Liver (tissue), 9 donors: ENCODE data around the gene NUP153. TPM values are rescaled to one million over a fixed set of nuclear protein-coding genes. Genes with fewer than 3 reads are reported as not detected.

ENCODE experiments used
- DNase-seq: peaks from one replicate; pipeline ENCODE4 v3.0.0-alpha.2; 2017; ENCODE audit warnings: low spot score
- H3K27ac ChIP-seq, 2 donors: one replicate each; pipeline ENCODE4 v1.7.0; 2013; ENCODE audit warnings: inconsistent platforms in 2 of 2, low read length in 2 of 2, control low read depth in 1 of 2, low read depth in 1 of 2, mild to moderate bottlenecking in 1 of 2
- H3K27me3 ChIP-seq, 4 donors: one replicate each; pipeline versions ENCODE4 v1.6.1 to v1.7.0; 2013; ENCODE audit warnings: low read length in 3 of 4, inconsistent platforms in 1 of 4, mild to moderate bottlenecking in 1 of 4, moderate library complexity in 1 of 4; ENCODE audit not compliant: control insufficient read depth in 4 of 4, insufficient read depth in 4 of 4
- H3K36me3 ChIP-seq, 4 donors: one replicate each; pipeline versions ENCODE4 v1.6.1 to v1.7.0; 2013; ENCODE audit warnings: low read length in 3 of 4, mild to moderate bottlenecking in 3 of 4, low read depth in 1 of 4, moderate library complexity in 1 of 4; ENCODE audit not compliant: control insufficient read depth in 4 of 4, insufficient read depth in 3 of 4
- H3K4me1 ChIP-seq, 4 donors: one replicate each; pipeline versions ENCODE4 v1.6.1 to v1.7.0; 2013; ENCODE audit warnings: low read length in 3 of 4, mild to moderate bottlenecking in 3 of 4, moderate library complexity in 1 of 4; ENCODE audit not compliant: control insufficient read depth in 4 of 4, insufficient read depth in 4 of 4
- H3K4me3 ChIP-seq, 3 donors: one replicate each; pipeline versions ENCODE4 v1.6.1 to v1.7.0; 2013; ENCODE audit warnings: low read length in 3 of 3, control low read depth in 1 of 3, low read depth in 1 of 3, mild to moderate bottlenecking in 1 of 3
- H3K9ac ChIP-seq, 2 donors: one replicate each; pipeline ENCODE4 v1.7.0; 2013; ENCODE audit warnings: low read length in 2 of 2, mild to moderate bottlenecking in 2 of 2, moderate library complexity in 2 of 2, control low read depth in 1 of 2, low read depth in 1 of 2
- H3K9me3 ChIP-seq, 4 donors: one replicate each; pipeline versions ENCODE4 v1.6.1 to v1.7.0; 2013; ENCODE audit warnings: low read length in 3 of 4; ENCODE audit not compliant: control insufficient read depth in 4 of 4
- ATF3 ChIP-seq: IDR thresholded peaks from 2 replicates; pipeline ENCODE4 v1.6.1; 2016; ENCODE audit warnings: antibody characterized with exemption
- CTCF ChIP-seq: fragments of 150-350 bp; IDR thresholded peaks from 2 replicates; pipeline ENCODE4 v1.5.1; 2017; ENCODE audit warnings: improper control_type of control experiment, low read depth, low read length; ENCODE audit not compliant: missing input control
- EGR1 ChIP-seq, 2 donors: IDR thresholded peaks; 2 replicates each; pipeline ENCODE4 v1.6.1; 2016 to 2018; ENCODE audit warnings: antibody characterized with exemption in 2 of 2, low read depth in 2 of 2
- FOXA1 ChIP-seq: IDR thresholded peaks from 2 replicates; pipeline ENCODE4 v1.6.1; 2016; ENCODE audit warnings: antibody characterized with exemption
- FOXA2 ChIP-seq: IDR thresholded peaks from 2 replicates; pipeline ENCODE4 v1.6.1; 2016; ENCODE audit warnings: antibody characterized with exemption
- GABPA ChIP-seq, 2 donors: IDR thresholded peaks in 1 of 2; conservative IDR thresholded peaks in 1 of 2; 2 replicates each; pipeline ENCODE4 v1.6.1; 2016; ENCODE audit warnings: antibody characterized with exemption in 2 of 2, mild to moderate bottlenecking in 1 of 2, moderate library complexity in 1 of 2
- HNF4A ChIP-seq, 2 donors: conservative IDR thresholded peaks; 2 replicates each; pipeline ENCODE4 v1.6.1; 2016; ENCODE audit warnings: antibody characterized with exemption in 2 of 2, mild to moderate bottlenecking in 2 of 2
- HNF4G ChIP-seq: IDR thresholded peaks from 2 replicates; pipeline ENCODE4 v1.6.1; 2016; ENCODE audit warnings: antibody characterized with exemption
- JUND ChIP-seq, 2 donors: IDR thresholded peaks; 2 replicates each; pipeline ENCODE4 v1.6.1; 2016; ENCODE audit warnings: antibody characterized with exemption in 2 of 2
- MAX ChIP-seq: IDR thresholded peaks from 2 replicates; pipeline ENCODE4 v1.6.1; 2016; ENCODE audit warnings: antibody characterized with exemption
- NR2F2 ChIP-seq: IDR thresholded peaks from 2 replicates; pipeline ENCODE4 v1.6.1; 2016; ENCODE audit warnings: antibody characterized with exemption
- RAD21 ChIP-seq, 2 donors: IDR thresholded peaks; 2 replicates each; pipeline ENCODE4 v1.6.1; 2016; ENCODE audit warnings: antibody characterized with exemption in 2 of 2, mild to moderate bottlenecking in 2 of 2
- REST ChIP-seq: IDR thresholded peaks from 2 replicates; pipeline ENCODE4 v1.6.1; 2016; ENCODE audit warnings: antibody characterized with exemption, mild to moderate bottlenecking
- RXRA ChIP-seq, 2 donors: IDR thresholded peaks; 2 replicates each; pipeline ENCODE4 v1.6.1; 2017 to 2018; ENCODE audit warnings: antibody characterized with exemption in 2 of 2, mild to moderate bottlenecking in 1 of 2
- SP1 ChIP-seq: IDR thresholded peaks from 2 replicates; pipeline ENCODE4 v1.6.1; 2018; ENCODE audit warnings: antibody characterized with exemption, mild to moderate bottlenecking
- TAF1 ChIP-seq: conservative IDR thresholded peaks from 2 replicates; pipeline ENCODE4 v1.6.1; 2016; ENCODE audit warnings: antibody characterized with exemption, mild to moderate bottlenecking
- YY1 ChIP-seq: IDR thresholded peaks from 2 replicates; pipeline ENCODE4 v1.6.1; 2016; ENCODE audit warnings: antibody characterized with exemption, mild to moderate bottlenecking
- ZBTB33 ChIP-seq: IDR thresholded peaks from 2 replicates; pipeline ENCODE4 v1.6.1; 2016; ENCODE audit warnings: antibody characterized with exemption
- WGBS: extraction: QIAGEN DNeasy Blood & Tissue Kit; methylation state at CpG from one replicate; pipeline ENCODE4 v1.1.7; 2013; 5-methylcytosine and 5-hydroxymethylcytosine counted together
- polyA plus RNA-seq, 2 donors: library from polyadenylated mRNA; stranded (reverse) in 1 of 2; unstranded in 1 of 2; fragments of 200-250 nt in 1 of 2; fragments of >200 nt in 1 of 2; fragmentation: Nextera tagmentation in 1 of 2; extraction: Ambion mirVana in 1 of 2; gene quantifications; one replicate each; pipeline versions ENCODE4 v1.2.1 to v1.2.3, GENCODE V29; 2013 to 2015
- total RNA-seq, 2 donors: library from RNA; depleted of rRNA; stranded (reverse); fragments of >200 nt; gene quantifications; one replicate each; pipeline ENCODE4 v1.2.3, GENCODE V29; 2014
- donor health status: healthy.
- donor health status: healthy.
- donor health status: healthy.
- donor health status: healthy.
- donor health status: healthy.

The NUP153 gene
- total and polyA plus RNA-seq, 4 donors, result 5.1 to 42.4 (median 14.4) TPM

GRCh38 chr6:17606606-17607005 lies 100.1 kb downstream of the NUP153 start:
- WGBS, result 67% methylated on average over 4 of the region's 4 CpGs
- Histone ChIP-seq H3K27ac (peak overlapping the region in 1 of 2 donors; percentile 9), H3K9ac (no peak overlapping the region), H3K9me3 (no peaks in the 10 kb centered on the region), H3K27me3 (no peaks in the 10 kb centered on the region), H3K36me3 (peaks cover 2 to 25% (median 9%) of the 10 kb centered on the region in 4 donors), H3K4me1 (peaks cover 12 to 59% (median 41%) of the 10 kb centered on the region in 4 donors), H3K4me3 (no peak overlapping the region)
- no peak for DNase-seq
- peak; percentile 66 for TF ChIP-seq YY1
- TF ChIP-seq EGR1 (IDR thresholded peaks at IDR 0.05; ENCODE audit: low read depth in 2 of 2), result peak in 1 of 2 donors; percentile 42
- peak; percentile 35 for TF ChIP-seq REST
- peak; percentile 50 for TF ChIP-seq SP1
- peak; percentile 59 for TF ChIP-seq FOXA1
- TF ChIP-seq TAF1, result no peak
- TF ChIP-seq MAX, result no peak
- TF ChIP-seq RAD21 (IDR thresholded peaks at IDR 0.05), result peak; percentile 41 to 45
- TF ChIP-seq HNF4A (conservative IDR thresholded peaks at IDR 0.05), result peak; percentile 45 to 73
- peak; percentile 69 to 74 for TF ChIP-seq RXRA (IDR thresholded peaks at IDR 0.05)
- no peak for TF ChIP-seq ATF3
- no peak for TF ChIP-seq NR2F2
- TF ChIP-seq GABPA (IDR thresholded peaks at IDR 0.05 in 1 of 2, conservative IDR thresholded peaks at IDR 0.05 in 1 of 2), result peak in 1 of 2 donors; percentile 50
- TF ChIP-seq HNF4G, result no peak
- no peak for TF ChIP-seq ZBTB33
- peak in 1 of 2 donors; percentile 69 for TF ChIP-seq JUND (IDR thresholded peaks at IDR 0.05)
- no peak for TF ChIP-seq FOXA2
- no peak for TF ChIP-seq CTCF
